Mammary epithelial cell (primary cell): ENCODE data around the gene PTGER3.

Experiments used
- EZH2 ChIP-seq: IDR thresholded peaks from 2 replicates; pipeline ENCODE4 v1.6.1; 2012; ENCODE audit warnings: low read length, inconsistent platforms, borderline replicate concordance
- TF ChIP-seq, protein P1 (sequence below), 2 donors: IDR thresholded peaks in 1 of 2; conservative IDR thresholded peaks in 1 of 2; 2 replicates each; pipeline ENCODE4 v1.5.1; 2011 to 2012; ENCODE audit warnings: inconsistent platforms in 2 of 2, low read length in 2 of 2, mild to moderate bottlenecking in 2 of 2, control low read depth in 1 of 2, low read depth in 1 of 2; ENCODE audit not compliant: insufficient read depth in 1 of 2; ENCODE audit errors: extremely low read depth in 1 of 2

DNA sequence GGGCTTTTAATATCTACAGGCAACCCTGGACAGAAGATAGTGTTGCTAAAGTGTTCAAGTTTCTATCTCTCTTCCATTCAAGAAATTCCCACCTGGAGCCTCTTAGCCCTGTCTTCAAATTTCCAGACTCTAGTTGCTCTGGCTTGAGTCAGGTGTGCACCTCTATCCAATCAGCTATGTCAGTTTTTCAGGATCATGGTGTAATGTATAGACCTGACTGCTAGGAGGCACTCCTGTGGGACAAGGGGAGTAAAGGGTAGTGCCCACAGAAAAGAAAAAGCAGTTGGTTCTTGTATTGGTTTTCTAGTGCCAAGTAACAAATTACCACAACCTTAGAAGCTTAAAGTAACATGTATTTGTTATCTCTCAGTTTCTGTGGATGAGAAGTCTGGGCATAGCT, 39.4 kb upstream of the PTGER3 start:
- TF ChIP-seq, protein P1, sequence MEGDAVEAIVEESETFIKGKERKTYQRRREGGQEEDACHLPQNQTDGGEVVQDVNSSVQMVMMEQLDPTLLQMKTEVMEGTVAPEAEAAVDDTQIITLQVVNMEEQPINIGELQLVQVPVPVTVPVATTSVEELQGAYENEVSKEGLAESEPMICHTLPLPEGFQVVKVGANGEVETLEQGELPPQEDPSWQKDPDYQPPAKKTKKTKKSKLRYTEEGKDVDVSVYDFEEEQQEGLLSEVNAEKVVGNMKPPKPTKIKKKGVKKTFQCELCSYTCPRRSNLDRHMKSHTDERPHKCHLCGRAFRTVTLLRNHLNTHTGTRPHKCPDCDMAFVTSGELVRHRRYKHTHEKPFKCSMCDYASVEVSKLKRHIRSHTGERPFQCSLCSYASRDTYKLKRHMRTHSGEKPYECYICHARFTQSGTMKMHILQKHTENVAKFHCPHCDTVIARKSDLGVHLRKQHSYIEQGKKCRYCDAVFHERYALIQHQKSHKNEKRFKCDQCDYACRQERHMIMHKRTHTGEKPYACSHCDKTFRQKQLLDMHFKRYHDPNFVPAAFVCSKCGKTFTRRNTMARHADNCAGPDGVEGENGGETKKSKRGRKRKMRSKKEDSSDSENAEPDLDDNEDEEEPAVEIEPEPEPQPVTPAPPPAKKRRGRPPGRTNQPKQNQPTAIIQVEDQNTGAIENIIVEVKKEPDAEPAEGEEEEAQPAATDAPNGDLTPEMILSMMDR (conservative IDR thresholded peaks at IDR 0.05 in 1 of 2, IDR thresholded peaks at IDR 0.05 in 1 of 2; ENCODE audit: extremely low read depth in 1 of 2, insufficient read depth in 1 of 2, low read depth in 1 of 2, low read length in 2 of 2), result peak in 1 of 2 donors; percentile 10
- TF ChIP-seq EZH2, result no peak
